Activated CD4-positive, CD25-positive, alpha-beta regulatory T cell treated with anti-CD3 and anti-CD28 coated beads, Interleukin-2, amount 50 U/mL, for 72 hours (primary cell): Measurements from ENCODE around the gene SCD.

Source experiments
- DNase-seq: peaks from one replicate; pipeline ENCODE4 v3.0.0; 2021

Gene SCD

DNA sequence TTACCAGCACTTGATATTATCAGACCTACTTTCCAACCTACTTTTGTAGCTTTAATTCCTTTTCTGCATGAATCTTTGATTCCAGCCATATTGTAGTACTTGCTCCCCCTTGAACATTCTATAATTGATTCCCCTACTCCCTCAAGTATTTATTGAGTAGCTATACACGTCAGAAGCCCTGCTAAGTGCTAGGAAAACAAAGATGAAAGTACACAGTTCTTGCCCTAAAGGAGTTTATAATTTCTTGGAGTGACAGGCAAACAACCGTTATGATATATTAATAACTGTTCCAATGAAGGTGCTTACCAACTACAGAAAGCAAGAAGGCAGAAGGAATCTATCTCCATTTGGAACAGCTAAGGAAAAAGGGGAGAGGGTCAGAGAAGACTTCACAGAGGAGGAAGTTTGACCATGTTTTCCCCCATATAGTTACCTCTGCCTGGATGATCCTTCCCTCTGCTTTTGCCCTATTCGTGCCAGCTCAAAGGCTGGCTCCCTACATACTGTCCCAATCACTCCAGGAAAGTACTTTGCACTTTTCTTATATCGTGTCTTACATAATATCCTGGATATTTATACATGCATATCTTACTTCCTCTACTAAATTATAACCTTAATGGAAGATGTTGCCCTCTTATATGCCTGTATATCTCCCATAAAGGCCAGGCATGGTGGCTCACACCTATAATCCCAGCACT lies 54.7 kb downstream of the SCD start:
- DNase-seq: no peak

DNA sequence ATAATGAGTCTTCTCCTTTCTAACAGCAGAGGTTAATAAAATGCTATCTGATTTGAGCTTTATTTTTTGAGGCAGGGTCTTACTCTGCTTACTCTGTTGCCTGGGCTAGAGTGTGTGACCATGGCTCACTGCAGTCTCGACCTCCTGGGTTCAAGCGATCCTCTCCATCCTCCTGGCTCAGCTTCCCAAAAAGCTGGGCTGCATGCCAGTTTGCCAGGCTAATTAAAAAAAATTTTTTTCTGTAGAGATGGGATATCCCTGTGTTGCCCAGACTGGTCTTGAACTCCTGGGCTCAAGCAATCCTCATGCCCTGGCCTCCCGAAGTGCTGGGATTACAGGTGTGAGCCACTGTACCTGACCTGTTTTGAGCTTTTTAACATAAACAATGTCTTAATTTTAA lies 56.7 kb downstream of the SCD start:
- no peak for DNase-seq

DNA sequence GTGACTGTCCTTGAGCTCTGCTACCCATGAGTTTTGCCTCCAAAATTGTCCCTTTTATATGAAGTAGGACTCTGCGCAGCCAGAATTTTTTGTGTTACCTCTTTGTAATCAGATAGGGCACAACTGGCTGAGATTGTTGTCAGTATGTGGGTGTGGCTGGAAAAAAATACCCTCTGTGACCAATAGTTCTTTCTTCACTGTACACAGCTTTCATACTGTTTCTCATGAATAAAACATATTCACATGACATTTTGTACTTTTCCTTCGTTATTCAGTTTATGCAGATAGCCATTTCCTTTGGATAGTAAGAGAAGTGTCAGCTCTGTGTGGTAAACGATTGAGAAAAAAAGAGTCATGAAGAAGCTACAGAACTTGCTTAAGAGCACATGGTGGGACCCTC lies 66.1 kb downstream of the SCD start:
- DNase-seq: no peak
